SKM-1 treated with dmso at 0.1 percent for 144 hours (cell line): ENCODE data around the gene SNTB2.

ENCODE experiments used
- DNase-seq: peaks from one replicate; lab custom pipeline; 2025; ENCODE audit not compliant: unreplicated experiment; lab: John Stamatoyannopoulos, UW

SNTB2 gene

DNA sequence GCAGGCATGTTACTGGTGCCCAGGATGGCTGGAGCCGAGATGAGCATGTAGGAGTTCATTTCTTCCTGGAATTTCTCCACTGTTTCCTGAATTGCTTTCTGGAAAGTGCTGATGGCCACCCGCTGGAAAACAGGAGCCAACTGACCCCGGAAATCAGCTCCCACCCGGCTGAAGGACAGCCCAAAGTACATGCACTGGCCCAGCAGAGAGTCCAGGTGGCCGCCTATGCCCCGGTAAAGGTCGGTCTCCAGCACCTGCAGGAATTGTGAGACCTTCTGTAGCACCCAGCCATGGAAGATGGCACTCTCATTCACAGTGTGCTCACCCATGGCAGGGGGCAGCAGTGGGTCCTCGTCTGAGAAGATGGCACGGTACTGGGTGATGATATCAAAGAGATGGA is 147.7 kb downstream of the SNTB2 start:
- no peak for DNase-seq

DNA sequence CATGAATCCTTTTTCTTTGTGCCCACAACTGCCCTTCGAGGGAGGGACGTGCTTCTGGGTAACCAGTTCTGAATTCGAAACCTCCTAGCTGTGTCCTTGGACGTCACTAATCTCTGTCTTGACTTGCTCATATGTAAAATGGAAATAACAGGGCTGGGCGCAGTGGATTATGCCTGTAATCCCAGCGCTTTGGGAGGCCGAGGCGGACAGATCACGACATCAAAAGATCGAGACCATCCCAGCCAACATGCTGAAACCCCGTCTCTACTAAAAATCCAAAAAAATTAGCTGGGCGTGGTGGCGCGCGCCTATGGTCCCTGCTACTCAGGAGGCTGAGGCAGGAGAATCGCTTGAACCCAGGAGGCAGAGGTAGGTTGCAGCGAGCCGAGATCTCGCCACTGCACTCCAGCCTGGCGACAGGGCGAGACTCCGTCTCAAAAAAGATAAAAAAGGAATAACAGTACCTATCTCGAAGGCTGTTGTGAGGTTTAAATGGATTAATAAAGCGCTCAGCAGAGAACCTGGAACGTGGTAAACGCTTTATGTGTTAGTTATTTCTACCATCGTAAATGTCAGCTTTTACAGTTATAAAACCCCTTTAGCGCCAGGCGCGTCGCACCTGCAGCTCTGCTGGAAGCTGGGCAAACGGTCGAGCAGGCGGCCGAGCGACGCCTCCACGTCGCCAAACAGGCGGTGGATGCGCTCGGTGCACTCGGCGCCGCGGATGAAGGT is 151.8 kb downstream of the SNTB2 start:
- no peak for DNase-seq

DNA sequence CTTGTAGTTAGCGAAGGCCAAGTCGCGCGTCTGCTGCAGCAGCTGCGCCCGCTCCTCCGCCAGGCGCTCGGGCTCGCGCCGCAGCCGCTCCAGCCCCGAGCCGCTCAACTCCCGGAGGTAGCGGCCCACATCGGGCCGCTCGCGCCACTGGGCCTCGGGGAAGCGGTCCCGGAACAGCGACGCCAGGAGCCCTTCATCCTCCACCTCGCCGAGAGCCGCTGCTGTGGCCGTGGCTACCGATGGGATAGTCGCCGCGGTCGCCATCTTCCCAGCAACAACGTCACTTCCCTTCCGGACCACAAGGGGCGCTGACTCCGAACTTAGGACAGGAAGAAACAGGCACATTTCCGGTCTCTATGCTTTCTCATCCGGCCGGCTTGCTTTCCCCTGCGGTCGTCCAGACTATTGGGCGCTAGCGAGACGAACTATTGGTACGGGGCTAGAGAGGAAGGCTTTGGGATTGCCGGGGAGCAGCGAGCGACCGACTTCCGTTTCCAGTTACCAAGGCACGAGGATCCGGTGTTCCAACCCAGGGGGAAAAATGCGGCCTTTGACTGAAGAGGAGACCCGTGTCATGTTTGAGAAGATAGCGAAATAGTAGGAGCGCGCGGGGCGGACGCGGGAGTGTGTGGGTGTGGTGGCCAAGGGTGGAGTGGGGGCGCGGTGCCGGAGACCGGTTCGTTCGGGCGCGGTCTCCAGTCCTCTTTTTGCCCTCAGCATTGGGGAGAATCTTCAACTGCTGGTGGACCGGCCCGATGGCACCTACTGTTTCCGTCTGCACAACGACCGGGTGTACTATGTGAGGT is 152.5 kb downstream of the SNTB2 start, which contains the start of the genes COG8 and NIP7:
Gene COG8 (minus strand): TSS at position 276 of the 806 bp plus-strand sequence. CDS start 12 bp downstream, at position 264.
Gene NIP7 (plus strand): TSS at position 484 of the 806 bp plus-strand sequence. CDS start 58 bp downstream, at position 542.
- peak; percentile 99 for DNase-seq

DNA sequence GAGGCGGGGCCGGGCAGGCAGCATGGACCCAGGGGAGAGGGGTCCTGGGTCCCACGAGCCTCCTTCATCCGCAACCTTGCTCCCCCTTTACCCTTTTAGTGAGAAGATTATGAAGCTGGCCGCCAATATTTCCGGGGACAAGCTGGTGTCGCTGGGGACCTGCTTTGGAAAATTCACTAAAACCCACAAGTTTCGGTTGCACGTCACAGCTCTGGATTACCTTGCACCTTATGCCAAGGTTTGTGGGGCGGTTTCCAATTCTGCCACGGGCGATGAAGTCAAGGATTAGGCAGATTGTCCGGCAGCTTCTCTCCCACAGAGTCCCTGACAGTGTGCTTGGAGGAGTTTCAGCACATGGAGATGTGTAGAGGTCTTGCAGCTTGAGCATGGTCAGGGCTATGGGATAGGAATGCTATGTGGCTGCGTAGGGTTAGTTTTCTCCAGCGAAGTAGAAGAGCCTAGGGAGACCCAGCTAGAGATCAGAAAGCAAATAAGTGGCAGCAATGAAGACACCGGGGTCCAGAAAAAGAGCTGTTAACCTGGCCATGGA is 153.2 kb downstream of the SNTB2 start:
- no peak for DNase-seq

DNA sequence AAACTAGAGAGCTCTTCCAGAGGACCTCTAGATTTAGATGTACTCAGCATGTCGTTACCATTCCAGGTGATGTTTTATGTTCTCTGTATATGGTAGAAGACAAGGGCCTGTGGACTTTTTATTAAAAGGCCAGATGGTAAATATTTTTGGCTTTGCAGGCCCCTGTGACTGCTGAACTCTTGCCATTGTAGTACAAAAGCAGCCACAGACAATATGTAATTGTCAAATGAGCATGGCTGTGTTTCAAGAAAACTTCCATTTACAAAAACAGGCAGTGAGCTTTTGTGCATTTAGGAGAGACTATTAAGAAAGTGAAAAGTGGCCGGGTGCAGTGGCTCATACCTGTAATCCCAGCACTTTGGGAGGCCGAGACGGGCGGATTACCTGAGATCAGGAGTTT is 157.2 kb downstream of the SNTB2 start:
- DNase-seq, result no peak

DNA sequence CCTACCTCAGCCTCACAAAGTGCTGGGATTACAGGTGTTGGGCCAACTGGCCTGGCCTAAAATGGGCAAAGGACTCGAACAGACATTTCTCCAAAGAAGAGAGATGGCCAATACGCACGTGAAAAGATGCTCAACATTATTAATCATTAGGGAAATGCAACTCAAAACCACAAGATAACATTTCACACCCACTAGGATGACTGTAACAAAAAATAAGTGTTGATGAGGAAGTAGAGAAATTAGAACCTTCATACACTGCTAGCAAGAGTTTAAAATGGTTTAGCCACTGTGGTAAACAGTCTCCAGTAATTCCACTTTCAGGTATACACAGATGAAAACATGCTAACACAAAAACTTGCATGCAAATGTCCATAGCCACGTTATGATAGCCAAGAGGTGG is 159.0 kb downstream of the SNTB2 start:
- no peak for DNase-seq

DNA sequence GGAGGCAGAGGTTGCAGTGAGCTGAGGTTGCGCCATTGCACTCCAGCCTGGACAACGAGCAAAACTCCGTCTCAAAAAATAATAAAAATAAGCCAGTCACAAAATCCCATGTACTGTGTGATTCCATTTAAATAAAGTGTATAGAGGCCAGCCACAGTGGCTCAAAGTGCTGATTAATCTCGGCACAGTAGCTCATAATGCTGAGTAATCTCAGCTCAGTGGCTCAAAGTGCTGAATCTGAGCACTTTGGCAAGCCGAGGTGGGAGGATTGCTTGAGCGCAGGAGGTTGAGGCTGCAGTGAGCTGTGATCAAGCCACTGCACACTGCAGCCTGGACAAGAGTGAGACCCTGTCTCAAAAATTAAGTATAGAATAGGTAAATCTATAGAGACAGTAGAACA is 159.7 kb downstream of the SNTB2 start:
- DNase-seq, result no peak

DNA sequence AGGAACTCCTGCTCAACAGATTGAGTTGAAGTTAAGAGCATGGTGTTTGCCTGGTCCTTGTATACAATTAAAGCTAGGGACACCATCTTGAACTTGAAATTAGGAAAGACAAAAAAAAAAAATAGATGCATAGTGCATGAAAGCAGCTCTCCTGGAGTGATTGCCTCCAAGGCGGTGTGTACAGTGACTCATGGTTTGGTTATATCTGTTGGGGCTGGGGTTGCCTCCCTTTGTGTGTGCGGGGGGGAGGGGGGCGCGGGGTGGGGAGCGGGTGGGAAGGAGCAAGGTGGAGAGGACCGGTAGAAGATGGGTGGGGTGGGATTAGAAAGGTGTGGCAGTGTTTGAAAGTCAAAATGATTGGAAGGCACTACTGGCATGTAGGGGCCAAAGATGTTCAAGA is 161.3 kb downstream of the SNTB2 start:
- no peak for DNase-seq

DNA sequence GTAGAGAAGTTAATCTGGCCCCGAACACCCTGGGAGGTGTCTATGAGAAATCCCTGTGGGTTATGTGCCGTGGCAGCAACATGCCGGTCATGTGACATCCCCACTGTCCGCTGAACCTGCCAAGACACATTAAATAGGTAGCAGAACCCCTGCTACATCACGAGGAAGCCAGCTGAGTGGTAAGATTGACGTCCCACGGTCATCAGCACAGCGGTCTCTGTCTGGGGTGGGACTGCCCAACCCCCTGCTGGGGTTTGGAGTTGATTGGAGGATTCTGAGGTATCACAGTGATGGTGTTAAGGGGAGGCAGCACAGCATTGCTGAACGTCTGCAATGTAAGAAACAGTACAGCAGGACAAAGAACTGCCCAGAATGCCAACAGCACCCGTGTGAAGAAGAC is 162.6 kb downstream of the SNTB2 start:
- no peak for DNase-seq

DNA sequence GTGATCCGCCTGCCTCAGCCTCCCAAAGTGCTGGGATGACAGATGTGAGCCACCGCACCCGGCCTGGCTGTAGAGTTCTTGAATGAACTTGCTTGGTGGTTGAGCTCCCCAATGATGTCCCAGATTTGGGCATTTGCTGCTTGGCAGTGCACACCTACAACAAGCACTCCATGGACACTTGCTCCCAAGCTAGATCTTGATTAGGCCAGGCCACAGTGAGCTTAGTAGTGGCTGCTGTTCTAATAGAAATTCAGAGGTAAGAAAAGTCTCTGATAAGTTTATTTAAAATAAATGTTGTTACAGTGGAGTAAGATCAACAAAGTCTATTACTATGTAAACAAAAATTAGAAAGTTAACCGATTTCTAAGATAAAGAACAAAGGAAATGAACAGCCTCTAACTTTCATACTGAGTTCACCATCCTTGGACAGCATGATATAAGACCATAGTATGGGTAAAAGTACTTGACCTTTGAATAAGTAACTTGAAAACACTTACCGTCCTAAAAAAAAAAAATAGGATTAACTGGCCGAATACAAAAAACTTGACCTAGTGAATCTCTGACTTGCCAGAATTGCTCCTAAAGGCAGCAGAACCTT is 163.7 kb downstream of the SNTB2 start:
- DNase-seq, result no peak

DNA sequence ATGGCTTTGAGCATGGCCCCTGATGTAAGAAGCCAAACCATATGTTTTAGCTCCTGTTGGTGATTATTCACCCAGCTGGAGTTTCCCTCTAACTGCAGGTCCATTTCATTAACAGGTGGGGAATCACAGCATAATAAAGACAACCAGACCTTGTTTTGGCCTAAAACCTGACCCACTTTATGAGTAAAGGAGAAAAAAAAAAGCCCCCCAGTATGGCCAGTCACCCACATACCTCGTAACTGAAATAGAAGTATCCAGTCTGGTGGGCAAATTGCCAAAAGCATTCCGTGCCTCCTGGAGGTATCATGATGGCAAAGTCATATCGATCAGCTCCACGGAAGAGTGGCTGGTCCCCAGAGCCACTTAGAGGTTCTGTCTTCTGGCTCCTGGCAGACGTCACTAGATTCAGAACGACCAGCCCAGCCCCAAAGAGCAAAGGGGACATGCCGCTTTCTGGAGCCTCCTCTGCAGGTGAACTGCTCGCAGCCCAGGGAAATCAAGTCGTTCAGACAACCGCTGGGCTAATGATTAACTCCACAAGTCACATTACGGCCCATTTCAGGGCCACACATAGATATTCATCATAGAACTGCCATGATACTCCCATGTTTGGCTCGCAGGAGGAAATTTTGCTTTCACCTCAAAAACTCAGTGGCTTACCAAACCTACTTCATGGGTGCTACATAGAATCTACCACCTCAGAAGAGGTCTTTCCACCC is 164.5 kb downstream of the SNTB2 start, which contains the start of gene TMED6:
Gene TMED6 (minus strand): TSS at position 478 of the 719 bp plus-strand sequence. CDS start 33 bp downstream, at position 445.
- no peak for DNase-seq
